HG03575 (cell line): ENCODE data around the gene XRRA1.
"Not testable (repeated sequence)": the region's sequence is repeated elsewhere in the genome, so short reads cannot be mapped to it uniquely, and the experiment has no call there.

ENCODE experiments used
- ATAC-seq: cut with Tn5 transposase; IDR thresholded peaks from one replicate; pipeline ENCODE4 v1.9.1; 2021; ENCODE audit not compliant: unreplicated experiment, insufficient number of reproducible peaks, low FRiP score; ENCODE audit errors: extremely low read depth

XRRA1 gene, protein sequence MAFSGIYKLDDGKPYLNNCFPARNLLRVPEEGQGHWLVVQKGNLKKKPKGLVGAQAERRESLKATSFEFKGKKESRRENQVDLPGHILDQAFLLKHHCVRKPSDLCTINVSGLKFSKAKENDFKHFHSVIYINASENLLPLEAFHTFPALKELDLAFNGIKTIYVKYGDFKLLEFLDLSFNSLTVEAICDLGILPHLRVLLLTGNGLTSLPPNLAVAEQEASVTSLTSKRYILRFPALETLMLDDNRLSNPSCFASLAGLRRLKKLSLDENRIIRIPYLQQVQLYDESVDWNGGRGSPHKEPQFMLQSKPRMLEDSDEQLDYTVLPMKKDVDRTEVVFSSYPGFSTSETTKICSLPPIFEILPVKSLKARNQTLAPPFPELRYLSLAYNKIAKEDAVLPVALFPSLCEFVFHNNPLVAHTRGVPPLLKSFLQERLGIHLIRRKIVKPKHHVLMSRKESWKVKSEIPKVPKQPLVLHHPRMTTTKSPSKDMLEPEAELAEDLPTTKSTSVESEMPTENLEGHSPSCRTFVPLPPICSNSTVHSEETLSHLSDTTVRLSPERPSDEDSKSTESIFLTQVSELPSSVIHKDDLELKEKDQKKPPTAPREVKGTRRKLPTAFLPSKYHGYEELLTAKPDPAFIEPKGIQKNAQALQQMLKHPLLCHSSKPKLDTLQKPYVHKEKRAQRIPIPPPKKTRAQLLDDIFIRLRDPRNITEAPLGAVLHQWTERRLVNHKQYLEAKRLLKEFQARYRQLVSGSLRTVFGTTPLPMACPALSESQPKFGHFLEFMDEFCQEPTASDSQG

DNA sequence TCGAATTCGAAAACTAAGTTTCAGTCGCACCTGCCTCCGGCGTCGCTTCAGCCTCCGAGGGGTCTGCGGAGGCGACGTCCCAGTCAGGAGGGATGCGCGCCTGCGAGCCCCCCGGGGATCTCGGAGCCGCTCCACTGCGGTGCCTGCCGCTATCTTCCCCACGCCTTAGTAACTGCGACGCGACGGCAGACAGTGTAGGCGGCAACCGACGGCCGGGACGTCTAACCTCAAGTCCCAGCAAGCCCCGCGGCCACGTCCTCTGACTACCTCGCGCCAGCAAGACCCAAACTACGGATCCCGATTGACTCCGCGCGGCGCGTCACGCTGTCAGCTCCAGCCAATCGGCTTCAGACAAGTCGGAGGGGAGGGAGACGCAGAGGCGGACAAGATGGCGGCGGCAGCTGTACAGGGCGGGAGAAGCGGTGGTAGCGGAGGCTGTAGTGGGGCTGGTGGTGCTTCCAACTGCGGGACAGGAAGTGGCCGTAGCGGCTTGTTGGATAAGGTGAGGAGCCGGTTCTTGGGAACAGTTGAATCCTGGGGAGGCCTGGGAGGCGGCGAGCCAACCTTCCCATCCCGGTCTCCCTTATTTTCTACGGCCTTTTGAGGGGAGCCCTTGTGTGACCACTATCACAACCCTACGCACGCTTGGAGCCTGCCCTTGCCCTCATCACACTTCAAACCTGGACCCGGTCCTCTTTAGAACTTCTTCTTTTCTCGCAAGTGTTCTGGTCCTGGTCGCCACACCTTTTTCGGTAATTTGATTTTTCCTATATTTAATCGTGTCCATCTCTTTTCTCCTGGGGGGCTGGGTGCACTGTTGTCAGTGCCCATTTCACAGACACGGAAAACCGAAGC lies at the start of gene XRRA1, which contains the start of gene SPCS2:
XRRA1 (minus strand) TSS at position 194 of the 855 bp plus-strand sequence. CDS start 8,213 bp downstream, outside the sequence.
SPCS2 (plus strand) TSS at position 369 of the 855 bp plus-strand sequence; CDS start at position 389, 20 bp downstream.
- ATAC-seq = peak; percentile 54

DNA sequence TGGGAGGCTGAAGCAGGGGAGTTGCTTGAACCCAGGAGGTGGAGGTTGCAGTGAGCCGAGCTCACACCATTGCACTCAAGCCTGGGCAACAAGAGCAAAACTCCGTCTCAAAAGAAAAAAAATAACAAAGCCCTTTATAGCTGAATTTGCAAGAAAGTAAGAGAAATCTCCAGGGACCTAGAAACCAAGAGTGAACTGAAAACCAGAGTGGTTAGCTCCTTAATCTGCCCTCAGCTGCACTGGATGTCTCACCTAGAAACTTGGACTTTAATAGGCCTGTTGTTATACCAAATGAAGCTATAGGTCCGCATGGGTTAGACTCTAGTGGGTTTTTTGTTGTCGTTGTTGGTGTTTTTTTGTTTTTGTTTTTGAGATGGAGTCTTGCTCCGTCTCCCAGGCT lies 44.0 kb upstream of the XRRA1 start:
- no peak for ATAC-seq

DNA sequence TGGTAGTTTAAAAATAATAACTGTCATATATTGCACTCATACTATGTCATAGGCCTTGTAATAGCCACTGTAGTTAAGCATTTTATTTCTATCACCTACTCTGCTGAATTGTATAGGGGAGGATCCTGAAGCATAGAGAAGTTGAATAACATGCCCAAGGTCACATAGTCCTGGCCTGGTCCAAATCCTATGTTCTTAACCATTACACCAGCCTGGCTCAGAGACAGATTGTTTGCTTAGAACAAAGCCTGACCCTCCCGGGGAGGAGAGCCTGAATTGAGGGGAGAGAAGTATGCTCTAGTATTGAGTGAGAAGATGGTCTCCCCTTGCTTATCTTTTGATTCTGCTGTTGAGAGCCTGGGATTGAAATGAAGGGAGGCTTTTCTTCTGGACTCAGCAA lies 42.0 kb upstream of the XRRA1 start:
- ATAC-seq = no peak

DNA sequence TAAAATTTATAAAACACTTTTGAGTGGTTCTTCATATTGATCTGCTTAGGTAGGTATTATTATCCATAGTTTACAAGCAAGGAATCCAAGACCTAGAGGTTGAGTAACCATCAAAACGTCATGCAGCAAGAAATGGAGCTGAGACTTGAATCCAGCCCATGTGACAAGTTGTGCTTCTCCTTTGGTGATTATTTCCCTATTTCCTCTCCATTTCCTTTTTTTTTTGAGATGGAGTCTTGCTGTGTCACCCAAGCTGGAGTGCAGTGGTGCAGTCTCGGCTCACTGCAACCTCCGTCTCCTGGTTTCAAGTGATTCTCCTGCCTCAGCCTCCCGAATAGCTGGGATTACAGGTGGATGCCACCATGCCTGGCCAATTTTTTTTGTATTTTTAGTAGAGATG lies 41.3 kb upstream of the XRRA1 start:
- ATAC-seq = not testable (repeated sequence)

DNA sequence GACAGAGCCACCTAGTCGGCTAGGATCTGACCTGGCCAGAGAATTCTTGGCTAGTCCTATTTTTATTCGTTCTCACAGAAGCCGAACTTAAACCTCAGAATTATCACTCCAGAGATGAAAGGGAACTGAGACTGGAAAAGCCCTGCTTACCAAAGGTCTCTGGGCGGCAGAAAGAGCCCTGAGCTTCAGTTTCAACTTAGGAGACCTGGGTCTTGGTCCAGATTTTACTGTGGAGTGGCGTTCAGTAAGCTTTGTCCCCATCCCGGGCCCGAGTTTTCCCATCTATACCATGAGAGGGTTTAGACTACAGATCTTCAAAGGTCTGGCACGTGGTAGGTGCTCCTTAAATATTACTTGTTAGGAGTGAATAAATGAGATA lies 40.4 kb upstream of the XRRA1 start:
- ATAC-seq = no peak

DNA sequence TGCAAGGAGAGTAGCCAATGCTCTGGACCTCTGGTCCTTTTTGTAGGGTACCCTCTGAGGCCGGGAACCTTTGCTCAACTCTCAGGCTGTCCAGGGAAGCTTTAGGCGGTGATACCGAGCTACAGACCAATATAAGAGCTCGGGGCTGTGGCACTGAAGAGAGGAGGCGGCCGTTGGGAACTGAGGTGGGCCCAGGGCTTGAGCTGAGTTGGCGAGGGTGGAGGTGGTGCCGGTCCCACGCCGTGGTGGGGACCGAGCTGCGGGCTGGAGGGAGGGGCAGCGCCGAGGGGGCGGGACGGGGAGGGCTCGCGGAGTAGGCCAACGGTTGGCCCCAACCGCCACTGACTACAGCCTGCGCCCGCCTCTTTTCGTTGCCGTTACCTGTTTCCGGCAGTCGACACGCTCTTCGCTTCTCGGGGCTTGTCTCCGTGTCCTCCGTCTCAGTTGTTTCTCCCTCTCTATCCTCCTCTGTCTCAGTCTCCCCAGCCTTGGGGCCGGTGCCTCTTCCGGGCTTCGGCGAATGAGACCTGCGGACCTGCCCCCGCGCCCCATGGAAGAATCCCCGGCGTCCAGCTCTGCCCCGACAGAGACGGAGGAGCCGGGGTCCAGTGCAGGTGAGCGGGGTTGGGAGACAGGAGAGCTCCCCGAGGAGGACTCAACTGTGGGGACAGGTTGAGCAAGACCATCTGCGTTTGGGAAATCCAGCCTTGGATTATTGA lies 39.8 kb upstream of the XRRA1 start, which contains the start of gene NEU3:
NEU3 (plus strand) TSS at position 393 of the 719 bp plus-strand sequence; CDS start at position 521, 128 bp downstream.
- ATAC-seq = no peak

DNA sequence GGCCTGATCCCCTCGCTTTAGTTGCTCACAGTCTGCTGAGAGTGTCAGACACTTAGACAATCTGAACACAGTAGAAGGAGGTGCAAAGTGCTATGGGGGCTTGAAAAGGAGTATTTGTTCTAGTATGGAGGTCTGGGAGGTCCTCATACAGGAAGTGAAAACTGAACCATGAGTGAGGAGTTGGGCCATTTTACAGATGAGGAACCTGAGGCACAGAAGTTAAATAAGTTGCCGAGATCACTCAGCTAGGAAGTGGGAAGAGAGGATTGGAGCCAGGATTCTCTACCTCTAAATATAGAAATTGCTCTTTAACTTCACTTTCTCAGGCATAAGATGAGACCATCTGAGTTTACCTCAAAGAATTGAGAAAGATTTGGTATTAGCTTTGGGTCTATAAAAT lies 35.8 kb upstream of the XRRA1 start:
- no peak for ATAC-seq

DNA sequence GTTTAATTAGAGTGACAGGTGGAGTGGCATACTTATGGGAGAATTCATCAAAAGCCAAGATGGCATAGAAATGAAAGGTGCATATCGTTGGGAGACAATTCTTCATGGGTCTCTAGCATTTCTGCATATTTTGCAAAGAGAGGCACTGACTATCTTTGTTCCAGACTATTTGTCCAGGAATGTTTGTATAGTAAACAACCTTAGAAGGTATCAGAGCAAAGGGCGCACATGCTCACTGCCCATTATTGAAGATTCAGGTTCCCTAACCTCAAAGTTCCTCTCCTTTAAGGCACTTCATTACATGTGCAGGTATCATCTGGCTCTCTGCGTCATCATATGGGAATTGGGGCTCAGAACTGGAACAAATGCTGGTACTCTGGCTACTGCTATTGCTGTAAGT lies 35.2 kb upstream of the XRRA1 start:
- no peak for ATAC-seq

DNA sequence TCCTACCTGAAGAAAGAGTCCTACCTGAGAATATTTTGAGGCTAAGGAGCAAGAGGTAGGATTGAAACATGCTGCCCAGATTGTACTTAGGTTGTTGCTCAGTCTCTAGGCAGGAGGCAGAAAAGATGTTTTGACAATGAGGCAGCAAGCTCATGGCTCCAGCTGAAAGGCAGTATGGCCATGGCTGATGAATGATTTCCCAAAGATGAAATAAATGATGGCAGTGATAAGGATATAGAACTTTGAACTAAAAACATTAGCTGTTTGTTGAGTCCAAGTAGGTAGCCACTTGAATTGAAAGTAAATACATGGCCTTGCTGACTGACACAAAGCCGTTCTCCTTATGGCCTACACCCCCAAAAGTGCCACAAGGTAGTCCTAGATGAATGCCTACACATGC lies 33.0 kb upstream of the XRRA1 start:
- no peak for ATAC-seq

DNA sequence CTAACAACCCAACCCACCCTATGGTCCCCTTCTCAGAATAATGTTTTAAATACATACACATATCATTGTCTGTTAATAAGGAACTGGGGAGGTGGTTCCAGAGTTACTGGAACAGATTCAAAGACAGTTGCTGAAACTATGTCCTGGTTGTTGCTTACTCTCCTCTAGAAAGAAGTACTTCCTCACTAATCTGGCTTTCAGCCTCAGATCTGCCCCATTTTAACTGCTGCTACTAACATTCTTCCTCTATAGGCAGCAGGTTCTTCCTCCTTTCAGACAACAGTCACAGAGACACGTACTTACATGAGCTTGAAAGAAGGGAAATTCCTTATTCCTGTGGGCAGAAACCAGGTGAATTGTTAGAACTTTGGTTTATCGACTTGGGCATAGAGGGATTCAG lies 31.7 kb upstream of the XRRA1 start:
- no peak for ATAC-seq

DNA sequence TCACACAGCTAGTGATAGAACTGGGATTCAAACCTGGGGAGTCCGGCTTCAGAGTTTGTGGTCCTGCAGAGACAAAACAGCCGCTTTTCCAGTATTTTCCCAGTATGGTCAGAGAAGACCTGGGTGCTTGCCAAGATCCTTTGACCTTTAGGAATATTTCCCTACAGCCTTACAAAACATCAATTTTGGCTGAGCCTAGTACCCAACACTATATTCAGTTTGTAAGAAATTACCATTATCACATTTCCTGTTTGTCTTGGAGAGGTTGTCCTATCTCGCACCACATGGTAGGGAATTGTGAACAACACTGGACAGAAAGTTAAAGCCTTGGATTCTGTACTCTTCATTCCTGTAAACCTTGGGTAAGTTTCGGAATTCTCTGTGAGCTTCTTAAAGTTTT lies 29.1 kb upstream of the XRRA1 start:
- no peak for ATAC-seq

DNA sequence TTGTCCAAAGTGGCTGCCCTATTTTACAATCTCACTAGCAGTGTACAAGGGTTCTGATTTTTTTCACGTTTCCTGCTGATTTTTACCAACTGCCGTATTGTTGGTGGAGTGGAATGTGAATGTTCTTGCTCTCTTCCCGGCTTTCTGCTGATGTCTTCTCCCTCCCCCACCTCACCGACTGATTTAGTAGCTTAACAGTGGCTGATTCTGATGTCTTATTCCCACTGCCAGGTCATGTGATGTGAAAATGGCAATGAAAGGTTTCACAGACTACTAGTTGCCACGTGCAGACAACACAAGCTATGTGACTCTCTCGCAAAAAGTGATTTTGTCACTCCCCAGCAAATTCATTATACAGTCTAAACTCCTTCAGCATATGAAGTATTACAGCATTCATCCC lies 22.5 kb upstream of the XRRA1 start:
- ATAC-seq = no peak

DNA sequence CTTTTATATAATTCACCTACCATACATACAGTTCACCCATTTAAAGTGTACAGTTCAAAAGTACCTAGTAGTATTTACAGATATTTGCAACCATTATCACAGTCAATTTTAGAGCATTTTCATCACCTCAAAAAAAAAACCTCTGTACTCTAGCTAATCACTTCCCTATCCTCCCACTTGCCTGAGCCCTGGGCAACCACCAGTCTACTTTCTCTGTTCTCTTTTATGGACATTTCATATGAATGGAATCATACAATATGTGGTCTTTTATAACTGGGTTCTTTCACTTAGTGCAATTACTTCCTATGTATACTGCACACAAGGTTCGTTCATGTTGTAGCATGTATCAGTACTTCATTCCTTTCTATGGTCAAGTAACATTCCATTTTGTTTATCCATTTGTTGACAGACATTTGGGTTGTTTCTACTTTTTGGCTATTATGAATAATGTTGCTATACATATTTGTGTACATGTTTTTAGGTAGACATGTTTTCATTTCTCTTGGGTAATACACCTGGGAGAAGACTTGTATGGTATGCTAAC lies 22.0 kb upstream of the XRRA1 start:
- no peak for ATAC-seq

DNA sequence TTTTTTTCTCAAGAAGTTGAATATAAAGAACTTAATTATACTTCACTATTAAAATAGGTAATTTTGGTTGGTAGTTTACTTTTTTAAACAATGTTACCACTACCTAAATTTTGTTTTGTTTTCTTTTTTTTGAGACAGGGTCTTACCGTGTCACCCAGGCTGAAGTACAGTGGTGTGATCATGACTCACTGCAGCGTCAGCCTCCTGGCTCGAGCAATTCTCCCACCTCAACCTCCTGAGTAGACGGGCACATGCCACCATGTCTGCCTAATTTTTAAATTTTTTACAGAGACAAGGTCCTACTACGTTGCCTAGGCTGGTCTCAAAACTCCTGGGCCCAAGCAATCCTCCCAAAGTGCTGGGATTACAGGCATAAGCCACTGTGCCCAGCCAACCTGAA lies 17.8 kb upstream of the XRRA1 start:
- no peak for ATAC-seq

DNA sequence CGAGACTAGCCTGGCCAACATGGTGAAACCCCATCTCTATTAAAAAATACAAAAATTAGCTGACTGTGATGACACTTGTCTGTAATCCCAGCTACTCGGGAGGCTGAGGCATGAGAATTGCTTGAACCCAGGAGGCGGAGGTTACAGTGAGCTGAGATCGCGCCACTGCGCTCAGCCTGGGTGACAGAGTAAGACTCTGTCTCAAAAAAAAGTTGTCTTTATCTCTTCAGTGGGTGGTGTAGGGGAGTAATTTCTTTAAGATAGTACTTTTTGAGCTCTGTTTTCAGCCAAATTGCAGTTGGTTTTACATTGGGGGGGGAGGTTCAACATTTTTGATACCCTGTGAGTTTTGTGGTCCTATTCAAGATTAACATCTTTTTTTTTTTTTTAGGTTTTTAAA lies 11.2 kb upstream of the XRRA1 start:
- ATAC-seq = not testable (repeated sequence)

DNA sequence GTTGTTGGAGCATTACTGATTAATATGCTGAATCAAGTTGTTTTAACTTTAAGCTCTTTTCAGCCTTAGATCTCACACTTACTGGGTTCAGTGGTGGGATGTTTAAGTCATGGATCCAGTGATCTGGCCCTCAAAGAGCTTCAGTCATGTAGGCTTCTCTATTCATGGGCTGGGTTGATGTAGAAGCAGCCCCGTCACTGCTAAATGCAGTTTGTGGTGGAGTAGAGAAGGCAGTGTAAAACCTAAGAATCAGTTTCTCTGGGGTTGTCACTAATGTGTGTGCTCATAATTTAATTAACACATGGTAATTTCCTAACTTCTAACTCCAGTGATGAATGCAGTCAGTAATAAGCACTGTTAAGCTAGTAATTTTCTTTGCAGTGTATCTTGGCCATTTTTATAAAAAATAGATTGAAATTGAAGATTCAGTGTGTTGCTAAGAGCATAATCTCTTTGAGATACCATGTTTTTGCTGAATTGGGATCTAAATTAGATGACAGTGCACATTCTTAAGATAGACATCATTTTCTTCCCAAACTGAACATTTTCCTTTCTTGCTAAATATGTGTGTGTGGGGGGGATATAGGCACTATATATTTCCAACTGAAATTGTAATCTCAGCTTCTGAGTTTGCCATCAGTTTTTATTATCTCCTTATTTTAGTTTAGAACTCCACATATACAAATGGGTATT lies 9.2 kb upstream of the XRRA1 start:
- ATAC-seq = no peak

DNA sequence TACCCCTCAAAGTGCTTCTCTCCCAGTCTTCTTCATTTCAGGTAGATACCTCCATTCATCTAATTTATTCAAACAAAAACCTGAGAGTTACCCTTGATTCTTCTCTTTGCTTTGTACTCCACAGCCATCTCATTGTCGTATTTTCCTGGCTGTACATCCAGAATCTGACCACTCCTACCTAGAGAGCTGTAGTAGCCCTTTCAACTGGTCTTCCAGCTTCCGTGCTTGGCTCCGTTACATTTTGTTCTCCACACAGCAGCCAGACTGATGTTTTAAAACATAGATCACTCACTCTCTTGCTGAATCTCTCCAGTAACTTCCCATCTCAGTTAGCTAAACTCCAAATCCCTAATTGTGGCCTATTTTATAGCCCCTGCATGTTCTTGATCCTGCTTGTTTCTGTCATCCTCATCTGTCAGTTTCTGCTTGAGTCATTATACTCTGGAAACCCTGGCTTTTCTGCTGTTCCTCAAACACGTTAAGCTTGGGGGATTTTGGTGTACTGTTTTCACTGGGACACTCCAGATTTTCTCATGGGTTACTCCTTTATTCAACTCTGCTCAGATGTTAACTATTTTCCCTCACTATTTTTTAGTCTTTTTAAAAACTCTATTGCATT lies 7.6 kb upstream of the XRRA1 start:
- ATAC-seq = no peak
